GM18951 (cell line): ENCODE data around the gene SHISAL1.
"Not testable (repeated sequence)": the region's sequence is repeated elsewhere in the genome, so short reads cannot be mapped to it uniquely, and the experiment has no call there.

ENCODE experiments used
- POLR2A ChIP-seq: IDR thresholded peaks from 4 replicates; pipeline ENCODE4 v1.6.1; 2011; ENCODE audit warnings: mild to moderate bottlenecking; ENCODE audit not compliant: insufficient read length, insufficient read depth; ENCODE audit errors: extremely low read depth
- in situ Hi-C: fragments of 300-500 bp; cut with MboI; formaldehyde crosslinking; loops from one replicate; pipeline ENCODE4 v1.12.0; 2022; ENCODE audit warnings: low sequenced_read_pairs, mixed read lengths, inconsistent platforms; ENCODE audit not compliant: unreplicated experiment

The SHISAL1 gene

GRCh38 chr22:44311855-44312170 is 938 bp downstream of the SHISAL1 start:
- in situ Hi-C loops, result no loop called here
- TF ChIP-seq POLR2A, result no peak

DNA sequence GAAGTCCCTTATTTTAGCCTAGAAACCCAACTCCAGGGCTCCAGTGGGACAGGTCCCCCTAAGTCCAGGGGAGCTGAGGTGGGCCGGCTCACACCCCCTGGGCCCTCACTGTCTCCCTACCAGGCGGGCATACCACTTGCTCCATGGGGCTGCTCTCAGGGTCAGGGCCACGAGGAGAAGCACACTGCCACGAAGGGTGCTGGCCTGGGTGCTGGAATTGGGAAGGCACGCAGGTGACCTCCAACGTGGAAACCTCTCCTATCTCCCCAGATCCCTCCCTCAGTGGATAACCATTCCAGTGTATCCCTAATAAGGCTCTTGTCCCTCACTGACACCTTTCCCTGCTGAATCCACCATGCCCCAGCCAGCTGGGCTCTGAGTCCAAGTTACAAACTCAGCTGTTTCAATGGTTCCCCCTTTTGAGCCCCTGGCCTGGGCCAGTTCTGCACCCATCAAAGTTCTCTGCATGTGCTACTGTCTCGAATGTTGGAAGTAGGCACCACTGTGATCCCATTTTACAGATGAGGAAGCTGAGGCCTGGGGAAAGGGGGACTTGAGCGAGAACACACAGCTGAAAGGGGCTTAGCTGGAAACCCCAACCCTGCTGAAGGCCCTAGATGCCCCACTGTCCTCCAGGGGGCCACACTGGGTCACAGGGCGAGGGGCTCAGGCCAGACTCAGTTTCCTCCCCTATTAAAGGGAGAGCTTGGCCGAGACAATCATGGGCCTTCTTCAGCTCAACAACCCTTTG is 1.5 kb downstream of the SHISAL1 start:
- in situ Hi-C loops, result no loop called here
- TF ChIP-seq POLR2A, result no peak

DNA sequence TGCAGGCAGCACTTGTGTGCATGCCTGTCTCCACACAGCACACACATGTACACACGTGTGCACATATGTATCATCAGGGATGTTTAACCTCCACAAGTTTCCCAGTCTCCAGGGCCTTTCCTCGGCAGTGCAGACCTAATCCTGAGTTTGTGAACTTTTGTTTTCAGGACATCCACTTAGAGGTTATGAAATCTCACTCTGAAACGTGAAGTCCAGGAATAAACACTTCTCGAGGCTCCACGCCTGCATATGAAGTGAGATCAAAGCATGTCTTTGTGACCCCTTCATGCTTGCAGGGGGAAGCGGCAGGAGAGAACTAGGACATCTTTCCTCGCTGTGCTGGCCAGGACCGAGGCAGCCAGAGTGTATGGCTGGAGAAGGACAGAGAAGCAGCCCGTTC is 3.1 kb downstream of the SHISAL1 start:
- in situ Hi-C loops, result no loop called here
- no peak for TF ChIP-seq POLR2A

DNA sequence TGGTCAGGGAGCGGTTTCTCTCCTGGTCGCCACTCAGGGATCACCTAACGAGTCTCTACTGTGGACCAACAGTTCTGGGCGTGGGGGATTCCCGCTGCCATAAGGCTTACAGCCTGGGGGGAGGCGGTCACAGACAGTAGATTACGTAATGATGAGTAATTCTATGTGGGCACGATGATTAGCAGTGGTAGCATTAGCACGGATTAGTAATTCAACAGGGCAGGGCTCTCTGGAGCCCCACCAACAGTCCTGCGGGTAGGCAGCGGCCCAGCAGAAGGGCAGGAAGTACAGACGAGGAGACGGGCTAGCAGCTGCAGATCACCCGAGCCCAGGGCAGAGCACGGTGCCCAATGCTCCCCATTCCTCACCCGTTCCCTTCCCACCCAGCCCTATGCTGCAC is 3.6 kb downstream of the SHISAL1 start:
- in situ Hi-C loops, result no loop called here
- no peak for TF ChIP-seq POLR2A

GRCh38 chr22:44307509-44308169 is 5.1 kb downstream of the SHISAL1 start:
- in situ Hi-C loops, result no loop called here
- no peak for TF ChIP-seq POLR2A

DNA sequence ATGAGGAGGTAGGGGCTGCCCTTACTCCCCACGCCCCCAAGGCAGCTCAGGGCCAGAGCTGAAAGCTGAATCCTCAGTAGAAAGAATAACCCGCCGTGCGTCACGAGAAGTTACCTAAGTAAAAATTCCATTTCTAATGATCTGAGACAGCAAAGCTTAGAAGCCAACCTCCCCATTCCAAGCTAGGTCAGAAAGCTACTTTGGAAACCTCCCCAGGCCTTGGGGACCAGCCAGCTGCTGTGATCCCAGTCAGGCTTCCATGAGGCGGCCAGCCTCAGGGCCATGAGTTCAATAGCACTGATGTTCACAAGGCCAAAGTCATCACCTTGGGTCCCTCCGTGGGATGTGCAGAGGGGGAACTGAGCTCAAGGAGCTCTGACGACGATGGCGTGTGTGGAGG is 6.9 kb downstream of the SHISAL1 start:
- TF ChIP-seq POLR2A, result no peak
- in situ Hi-C loops, result no loop called here

DNA sequence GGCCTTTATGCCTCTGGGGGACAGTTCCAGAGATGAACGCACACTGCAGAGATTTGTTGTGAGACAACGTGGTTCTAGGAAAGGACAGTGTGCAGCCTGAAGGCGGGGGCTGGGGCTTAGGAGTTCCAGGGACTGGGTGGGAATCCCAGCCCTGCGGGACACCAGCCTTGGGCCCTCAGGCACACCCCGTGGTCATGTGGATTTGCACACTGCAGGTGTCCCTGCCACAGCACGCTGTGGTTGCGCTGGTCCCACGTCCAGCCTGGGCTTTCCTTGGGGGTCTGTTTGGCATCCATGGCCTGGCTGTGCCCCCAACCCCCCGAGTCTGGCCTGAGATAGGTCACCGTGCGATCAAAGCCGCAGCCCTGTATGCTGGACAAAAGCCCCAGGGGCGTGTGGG is 7.3 kb downstream of the SHISAL1 start:
- TF ChIP-seq POLR2A, result no peak
- in situ Hi-C loops, result no loop called here

GRCh38 chr22:44304911-44305310 is 7.8 kb downstream of the SHISAL1 start:
- in situ Hi-C loops, result no loop called here
- TF ChIP-seq POLR2A, result no peak

DNA sequence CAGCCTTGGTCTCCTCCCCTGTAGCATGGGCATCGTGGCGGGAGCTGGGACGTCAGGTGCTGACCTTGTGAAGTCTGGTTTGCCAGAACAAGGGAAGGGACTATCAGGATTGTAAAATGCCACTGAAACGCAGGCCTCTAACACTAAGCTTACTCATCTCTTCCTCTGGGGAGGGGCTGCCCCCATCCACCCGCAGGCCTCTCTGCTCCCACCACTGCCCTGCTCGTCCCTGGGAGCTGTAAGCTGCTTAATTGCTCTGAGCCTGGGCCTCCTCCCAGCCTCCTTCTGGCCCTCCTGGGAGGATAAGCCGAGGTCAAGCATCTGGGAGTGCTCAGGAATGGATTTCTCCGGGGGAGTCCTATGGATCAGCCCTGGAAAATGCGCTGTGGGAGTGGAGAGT is 8.4 kb downstream of the SHISAL1 start:
- TF ChIP-seq POLR2A, result no peak
- in situ Hi-C loops, result no loop called here

GRCh38 chr22:44302363-44302762 is 10.4 kb downstream of the SHISAL1 start:
- in situ Hi-C loops, result not testable (repeated sequence)

DNA sequence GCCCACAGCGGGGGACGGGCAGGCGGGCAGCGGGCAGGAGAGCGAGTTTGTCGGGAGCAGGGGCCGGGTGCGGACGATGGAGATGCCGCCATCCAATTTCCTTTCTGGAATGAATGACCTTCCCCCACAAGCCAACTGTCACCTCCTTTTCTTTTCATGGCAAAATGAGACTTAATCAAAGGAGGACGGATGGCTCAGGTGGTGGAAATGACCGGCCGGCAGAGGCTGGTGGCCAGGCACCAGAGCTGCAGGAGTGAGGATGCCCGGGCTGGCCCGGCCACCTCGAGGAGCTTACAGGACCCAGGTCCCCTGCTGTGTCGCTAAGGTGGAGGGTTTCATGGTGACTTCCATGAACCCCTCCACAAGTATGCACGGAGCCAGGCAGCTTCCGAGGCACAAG is 11.7 kb downstream of the SHISAL1 start:
- in situ Hi-C loops, result no loop called here
- no peak for TF ChIP-seq POLR2A

GRCh38 chr22:44299124-44299523 is 13.6 kb downstream of the SHISAL1 start:
- in situ Hi-C loops, result no loop called here
- no peak for TF ChIP-seq POLR2A

DNA sequence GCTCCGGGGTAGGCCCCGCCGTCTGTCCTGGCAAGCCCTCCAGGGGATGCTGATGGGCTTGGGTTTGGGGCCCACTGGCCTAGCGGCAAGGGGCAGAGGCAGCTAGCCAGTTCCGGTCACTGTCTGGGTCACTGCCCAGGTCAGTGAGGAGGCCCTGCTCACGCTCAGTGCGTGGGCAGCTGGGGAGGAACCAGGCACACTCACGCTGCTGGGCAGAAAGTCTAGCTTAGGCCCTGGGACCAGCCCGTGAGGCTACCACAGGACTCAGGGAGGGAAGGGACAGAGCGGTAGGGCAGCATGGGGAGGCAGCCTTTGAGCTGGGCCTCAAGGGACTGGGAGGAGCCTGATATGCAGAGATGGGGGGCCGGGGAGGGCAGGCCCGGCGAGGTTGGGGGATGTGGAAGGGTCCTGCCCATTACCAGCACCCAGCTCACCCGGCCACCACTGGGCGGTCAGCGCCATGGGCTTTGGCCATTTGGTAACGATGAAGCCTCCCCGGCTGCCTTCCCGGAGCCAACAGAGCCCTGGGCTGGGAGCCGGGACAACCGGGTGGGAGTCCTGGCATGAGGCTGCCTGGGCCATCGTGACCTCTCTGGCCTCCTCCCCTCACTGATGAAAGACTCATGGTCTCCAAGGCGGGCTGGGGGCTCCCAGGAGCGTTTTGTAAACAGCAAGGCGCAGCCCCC is 14.2 kb downstream of the SHISAL1 start:
- in situ Hi-C loops, result no loop called here
- no peak for TF ChIP-seq POLR2A

GRCh38 chr22:44297470-44298061 is 15.2 kb downstream of the SHISAL1 start:
- no peak for TF ChIP-seq POLR2A
- in situ Hi-C loops, result no loop called here
